Measurements from ENCODE around the gene MPRIP. TPM values are rescaled to one million over a fixed set of nuclear protein-coding genes. Genes with fewer than 3 reads are reported as not detected.

Gene MPRIP
- total RNA-seq, 1 experiment from 2014 or later, result 284 TPM

DNA sequence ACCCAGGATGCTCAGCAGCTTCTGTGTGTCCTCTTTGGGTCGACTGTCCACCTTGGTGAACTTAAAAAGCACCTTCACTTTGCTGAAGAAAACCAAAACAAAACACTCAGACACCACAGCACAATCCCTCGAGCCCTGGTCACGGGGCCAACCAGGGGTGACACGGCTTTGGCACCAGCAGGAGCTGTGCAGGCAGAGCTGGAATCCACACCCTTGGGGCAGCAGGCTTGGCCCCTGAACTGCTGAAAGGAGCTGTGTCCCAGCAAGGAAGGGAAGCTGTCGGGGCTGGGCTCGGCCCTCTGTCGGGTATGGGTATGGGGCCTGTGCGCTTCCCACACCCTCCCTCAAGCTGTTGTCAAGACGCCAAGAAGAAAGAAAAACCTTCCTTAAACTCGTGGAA, 171.5 kb downstream of the MPRIP start:
- H3K4me1 Mint-ChIP-seq (ENCODE audit: low read depth, unreplicated experiment), result no peaks in the 10 kb centered on the region
- Histone ChIP-seq H3K36me3 (ENCODE audit: control insufficient read depth, insufficient read depth, low read length) (peaks cover 9% of the 10 kb centered on the region), H3K9me3 (no peaks in the 10 kb centered on the region), H3K4me3 (ENCODE audit: low read depth, low read length) (no peak overlapping the region), H3K27me3 (replicated peaks; ENCODE audit: control insufficient read depth, insufficient read depth, low read length) (no peaks in the 10 kb centered on the region), H3K4me1 (no peaks in the 10 kb centered on the region)
- H3K9me3 Mint-ChIP-seq (ENCODE audit: unreplicated experiment), result no peaks in the 10 kb centered on the region
- H3K36me3 Mint-ChIP-seq (ENCODE audit: insufficient read depth, unreplicated experiment), result peaks cover 51% of the 10 kb centered on the region
- H3K27me3 Mint-ChIP-seq (ENCODE audit: insufficient read depth, unreplicated experiment), result no peaks in the 10 kb centered on the region
- TF ChIP-seq, protein P1, sequence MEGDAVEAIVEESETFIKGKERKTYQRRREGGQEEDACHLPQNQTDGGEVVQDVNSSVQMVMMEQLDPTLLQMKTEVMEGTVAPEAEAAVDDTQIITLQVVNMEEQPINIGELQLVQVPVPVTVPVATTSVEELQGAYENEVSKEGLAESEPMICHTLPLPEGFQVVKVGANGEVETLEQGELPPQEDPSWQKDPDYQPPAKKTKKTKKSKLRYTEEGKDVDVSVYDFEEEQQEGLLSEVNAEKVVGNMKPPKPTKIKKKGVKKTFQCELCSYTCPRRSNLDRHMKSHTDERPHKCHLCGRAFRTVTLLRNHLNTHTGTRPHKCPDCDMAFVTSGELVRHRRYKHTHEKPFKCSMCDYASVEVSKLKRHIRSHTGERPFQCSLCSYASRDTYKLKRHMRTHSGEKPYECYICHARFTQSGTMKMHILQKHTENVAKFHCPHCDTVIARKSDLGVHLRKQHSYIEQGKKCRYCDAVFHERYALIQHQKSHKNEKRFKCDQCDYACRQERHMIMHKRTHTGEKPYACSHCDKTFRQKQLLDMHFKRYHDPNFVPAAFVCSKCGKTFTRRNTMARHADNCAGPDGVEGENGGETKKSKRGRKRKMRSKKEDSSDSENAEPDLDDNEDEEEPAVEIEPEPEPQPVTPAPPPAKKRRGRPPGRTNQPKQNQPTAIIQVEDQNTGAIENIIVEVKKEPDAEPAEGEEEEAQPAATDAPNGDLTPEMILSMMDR (IDR thresholded peaks at IDR 0.05; ENCODE audit: insufficient read depth in 1 of 2, low read depth in 1 of 2, low read length in 1 of 2, severe bottlenecking in 1 of 2, unreplicated experiment in 1 of 2), result no peak
- CTCF ChIA-PET, result no interaction called here
- no peak overlapping the region for H3K27ac Mint-ChIP-seq (ENCODE audit: unreplicated experiment)
- DNase-seq, result no peak
- no peak overlapping the region for H3K4me3 Mint-ChIP-seq (ENCODE audit: unreplicated experiment)
- POLR2A ChIA-PET, result no interaction called here
- BruUV-seq (replicated peaks), result no TSS peak
- intact Hi-C loops (cut with micrococcal nuclease; ENCODE audit: unreplicated experiment), result no loop called here

DNA sequence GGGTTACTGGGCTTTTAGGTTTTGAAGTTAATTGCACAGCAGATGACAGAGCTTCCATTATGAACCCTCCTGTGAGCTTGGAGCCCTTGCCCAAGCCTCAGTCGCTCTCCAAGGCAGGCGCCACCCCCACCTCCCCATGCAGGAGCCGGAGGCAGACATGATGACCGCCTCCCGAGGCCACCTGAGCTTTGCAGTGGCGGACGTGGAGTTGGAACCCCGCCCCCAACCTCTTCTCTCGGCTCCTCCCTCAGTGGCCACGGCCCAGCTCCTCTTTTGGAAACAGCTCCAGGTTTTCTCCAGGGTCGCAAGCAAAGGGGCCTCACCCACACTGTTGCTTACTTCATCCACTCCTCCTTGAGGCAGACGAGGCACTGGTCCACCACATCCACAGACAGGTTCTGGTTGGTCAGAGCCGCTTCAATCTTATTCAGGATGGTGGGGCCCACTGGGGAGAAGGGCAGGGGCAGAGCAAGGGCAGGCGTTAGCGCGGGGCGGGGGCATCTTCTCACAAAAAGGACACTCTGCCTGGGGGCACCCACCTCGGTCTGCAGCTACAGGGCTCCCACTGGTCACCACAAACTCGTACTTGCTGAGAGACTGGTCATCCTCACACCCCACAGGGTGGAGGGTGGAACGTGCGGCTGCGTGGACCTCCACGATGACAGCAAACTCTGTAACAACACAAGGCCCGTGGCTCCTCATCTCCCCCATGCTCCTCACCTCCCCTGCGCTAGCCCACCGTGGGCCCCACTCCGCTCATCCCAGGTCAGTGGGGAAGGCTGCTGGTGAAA, 172.6 kb downstream of the MPRIP start:
- H3K4me3 Mint-ChIP-seq (ENCODE audit: unreplicated experiment), result no peak overlapping the region
- H3K4me1 Mint-ChIP-seq (ENCODE audit: low read depth, unreplicated experiment), result no peaks in the 10 kb centered on the region
- intact Hi-C loops (cut with micrococcal nuclease; ENCODE audit: unreplicated experiment), result no loop called here
- H3K27ac Mint-ChIP-seq (ENCODE audit: unreplicated experiment), result no peak overlapping the region
- no peaks in the 10 kb centered on the region for H3K27me3 Mint-ChIP-seq (ENCODE audit: insufficient read depth, unreplicated experiment)
- H3K9me3 ChIP-seq, result no peaks in the 10 kb centered on the region
- H3K4me1 ChIP-seq, result no peaks in the 10 kb centered on the region
- no peaks in the 10 kb centered on the region for H3K9me3 Mint-ChIP-seq (ENCODE audit: unreplicated experiment)
- H3K27me3 ChIP-seq (replicated peaks; ENCODE audit: control insufficient read depth, insufficient read depth, low read length), result no peaks in the 10 kb centered on the region
- DNase-seq, result no peak
- peaks cover 60% of the 10 kb centered on the region for H3K36me3 Mint-ChIP-seq (ENCODE audit: insufficient read depth, unreplicated experiment)
- no TSS peak for BruUV-seq (replicated peaks)
- CTCF ChIA-PET, result interaction anchor here (0.6 kb wide), 1 partner anchor 66 kb away, joined by 4 read pairs; no protein-coding TSS in a partner anchor
- POLR2A ChIA-PET, result no interaction called here
- TF ChIP-seq, protein P1 (IDR thresholded peaks at IDR 0.05; ENCODE audit: insufficient read depth in 1 of 2, low read depth in 1 of 2, low read length in 1 of 2, severe bottlenecking in 1 of 2, unreplicated experiment in 1 of 2), result no peak
- peaks cover 9% of the 10 kb centered on the region for H3K36me3 ChIP-seq (ENCODE audit: control insufficient read depth, insufficient read depth, low read length)
- no peak overlapping the region for H3K4me3 ChIP-seq (ENCODE audit: low read depth, low read length)

DNA sequence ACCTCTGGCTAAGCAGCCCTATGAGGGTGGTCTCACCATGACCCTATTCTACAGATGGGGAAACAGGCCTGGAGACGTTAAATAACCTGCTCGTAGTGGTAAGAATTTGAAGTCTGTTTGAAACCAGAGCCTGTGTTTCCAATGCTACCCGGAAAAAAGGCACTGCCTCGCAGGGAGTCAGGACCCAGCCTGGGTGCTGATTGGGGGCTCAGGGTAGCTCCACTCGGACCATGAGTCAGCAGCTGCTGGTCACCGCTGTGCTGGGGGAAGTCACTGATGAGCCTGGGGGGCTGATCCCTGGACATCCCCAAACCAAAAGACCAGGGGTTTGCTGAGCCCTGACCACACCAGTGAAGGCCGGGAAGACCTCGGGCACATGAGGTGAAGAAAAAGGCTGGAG, 173.3 kb downstream of the MPRIP start:
- Mint-ChIP-seq H3K27ac (ENCODE audit: unreplicated experiment) (no peak overlapping the region), H3K4me1 (ENCODE audit: low read depth, unreplicated experiment) (no peaks in the 10 kb centered on the region), H3K9me3 (ENCODE audit: unreplicated experiment) (no peaks in the 10 kb centered on the region), H3K4me3 (ENCODE audit: unreplicated experiment) (no peak overlapping the region), H3K36me3 (ENCODE audit: insufficient read depth, unreplicated experiment) (peaks cover 66% of the 10 kb centered on the region), H3K27me3 (ENCODE audit: insufficient read depth, unreplicated experiment) (no peaks in the 10 kb centered on the region)
- no peaks in the 10 kb centered on the region for H3K27me3 ChIP-seq (replicated peaks; ENCODE audit: control insufficient read depth, insufficient read depth, low read length)
- no peak for DNase-seq
- H3K9me3 ChIP-seq, result no peaks in the 10 kb centered on the region
- peaks cover 9% of the 10 kb centered on the region for H3K36me3 ChIP-seq (ENCODE audit: control insufficient read depth, insufficient read depth, low read length)
- no peaks in the 10 kb centered on the region for H3K4me1 ChIP-seq
- H3K4me3 ChIP-seq (ENCODE audit: low read depth, low read length), result no peak overlapping the region
- ChIA-PET CTCF (no interaction called here), POLR2A (no interaction called here)
- TF ChIP-seq, protein P1 (IDR thresholded peaks at IDR 0.05; ENCODE audit: insufficient read depth in 1 of 2, low read depth in 1 of 2, low read length in 1 of 2, severe bottlenecking in 1 of 2, unreplicated experiment in 1 of 2), result no peak
- intact Hi-C loops (cut with micrococcal nuclease; ENCODE audit: unreplicated experiment), result no loop called here
- BruUV-seq (replicated peaks), result no TSS peak
